Neural cell (in vitro differentiated cells): Measurements from ENCODE around the gene GRK7. TPM values are rescaled to one million over a fixed set of nuclear protein-coding genes. Genes with fewer than 3 reads are reported as not detected.

Experiments
- H2AFZ ChIP-seq: fragments of 200-600, 300-800 bp; sonication (generic), shearing (Covaris generic); 2 replicates; pipeline ENCODE4 v1.6.0; 2014; ENCODE audit warnings: low read depth, mild to moderate bottlenecking, antibody characterized with exemption, low read length, moderate library complexity
- H3F3A ChIP-seq: fragments of 200-600 bp; shearing (Covaris generic); 2 replicates; pipeline ENCODE4 v1.6.1; 2016; ENCODE audit warnings: mild to moderate bottlenecking, moderate library complexity, mixed read lengths, antibody characterized with exemption, low read length; ENCODE audit not compliant: insufficient read depth, poor library complexity, severe bottlenecking
- H3K27ac ChIP-seq: fragments of 200-600, 300-800 bp; sonication (generic), shearing (Covaris generic); 2 replicates; pipeline ENCODE4 v1.5.1; 2014; ENCODE audit warnings: mild to moderate bottlenecking, low read length, moderate library complexity
- H3K27me3 ChIP-seq: fragments of 300-800, 200-600 bp; sonication (generic), shearing (Covaris generic); 2 replicates; pipeline ENCODE4 v1.6.0; 2014; ENCODE audit warnings: mild to moderate bottlenecking, low read depth, low read length, moderate library complexity; ENCODE audit not compliant: insufficient read depth
- H3K36me3 ChIP-seq: fragments of 300-800, 200-600 bp; sonication (generic), shearing (Covaris generic); 2 replicates; pipeline ENCODE4 v1.5.1; 2014; ENCODE audit warnings: mild to moderate bottlenecking, antibody characterized with exemption, low read length, moderate library complexity; ENCODE audit not compliant: insufficient read depth
- H3K4me2 ChIP-seq: fragments of 300-800, 200-600 bp; sonication (generic), shearing (Covaris generic); 2 replicates; pipeline ENCODE4 v1.6.0; 2014; ENCODE audit warnings: mild to moderate bottlenecking, low read length
- H3K4me3 ChIP-seq: fragments of 300-800, 200-600 bp; sonication (generic), shearing (Covaris generic); 2 replicates; pipeline ENCODE4 v1.5.1; 2014; ENCODE audit warnings: mild to moderate bottlenecking, low read length, moderate library complexity
- H3K79me2 ChIP-seq: fragments of 200-600 bp; shearing (Covaris generic); replicated peaks from 2 replicates; pipeline ENCODE4 v1.6.0; 2014; ENCODE audit warnings: mild to moderate bottlenecking, low read length, moderate library complexity; ENCODE audit not compliant: insufficient read depth
- H3K9ac ChIP-seq: fragments of 300-800, 200-600 bp; sonication (generic), shearing (Covaris generic); 2 replicates; pipeline ENCODE4 v1.6.1; 2016; ENCODE audit warnings: mild to moderate bottlenecking, low read length, mixed read lengths
- H3K9me2 ChIP-seq: fragments of 200-600 bp; shearing (Covaris generic); 2 replicates; pipeline ENCODE4 v1.6.1; 2016; ENCODE audit warnings: mild to moderate bottlenecking, low read length, mixed read lengths; ENCODE audit not compliant: insufficient read depth
- H3K9me3 ChIP-seq: fragments of 200-600, 300-800 bp; sonication (generic), shearing (Covaris generic); 2 replicates; pipeline ENCODE4 v1.6.1; 2016; ENCODE audit warnings: mild to moderate bottlenecking, mixed run types, low read length, moderate library complexity, mixed read lengths
- H4K20me1 ChIP-seq: fragments of 200-600 bp; shearing (Covaris generic); 2 replicates; pipeline ENCODE4 v1.6.1; 2016; ENCODE audit warnings: mild to moderate bottlenecking, mixed run types; ENCODE audit not compliant: insufficient read depth
- CTCF ChIP-seq: fragments of 450-650 bp; IDR thresholded peaks from 2 replicates; pipeline ENCODE4 v1.5.1; 2014; ENCODE audit warnings: antibody characterized with exemption, mild to moderate bottlenecking, moderate library complexity; ENCODE audit not compliant: poor library complexity, severe bottlenecking
- EP300 ChIP-seq: fragments of 450-650 bp; conservative IDR thresholded peaks from 2 replicates; pipeline ENCODE4 v1.6.1; 2014; ENCODE audit warnings: antibody characterized with exemption, mild to moderate bottlenecking, moderate library complexity; ENCODE audit not compliant: poor library complexity, severe bottlenecking
- EZH2 ChIP-seq: fragments of 200-600, 300-800 bp; shearing (Covaris generic), sonication (generic); IDR thresholded peaks from 2 replicates; pipeline ENCODE4 v1.6.1; 2014; ENCODE audit warnings: antibody characterized with exemption, low read length, borderline replicate concordance, mild to moderate bottlenecking; ENCODE audit not compliant: insufficient read depth, poor library complexity, severe bottlenecking
- MXI1 ChIP-seq: fragments of 450-650 bp; conservative IDR thresholded peaks from 2 replicates; pipeline ENCODE4 v1.6.1; 2014; ENCODE audit warnings: antibody characterized with exemption, mild to moderate bottlenecking; ENCODE audit not compliant: poor library complexity, severe bottlenecking
- POLR2AphosphoS5 ChIP-seq: IDR thresholded peaks from 2 replicates; pipeline ENCODE4 v1.6.1; 2012
- RAD21 ChIP-seq: fragments of 450-650 bp; conservative IDR thresholded peaks from 2 replicates; pipeline ENCODE4 v1.6.1; 2014; ENCODE audit warnings: antibody characterized with exemption, mild to moderate bottlenecking, moderate library complexity
- SMC3 ChIP-seq: fragments of 450-650 bp; conservative IDR thresholded peaks from 2 replicates; pipeline ENCODE4 v1.6.1; 2014; ENCODE audit warnings: antibody characterized with exemption, mild to moderate bottlenecking, moderate library complexity; ENCODE audit not compliant: poor library complexity
- TAF1 ChIP-seq: IDR thresholded peaks from 2 replicates; pipeline ENCODE4 v1.6.1; 2012; ENCODE audit warnings: low read depth
- polyA plus RNA-seq: library from polyadenylated mRNA; depleted of rRNA; stranded (reverse); fragments of >200 nt; gene quantifications from 2 replicates; pipeline ENCODE4 v1.2.3, GENCODE V29; 2014
- TF ChIP-seq, protein P1 (sequence below): IDR thresholded peaks from 2 replicates; pipeline ENCODE4 v1.6.1; 2012; ENCODE audit warnings: borderline replicate concordance

The GRK7 gene
- polyA plus RNA-seq, 1 donor from 2014 or later: not detected

- no peak overlapping the region for H3K27ac ChIP-seq
- no peaks in the 10 kb centered on the region for H3K36me3 ChIP-seq
- H3K9me2 ChIP-seq: no peaks in the 10 kb centered on the region
- no peaks in the 10 kb centered on the region for H4K20me1 ChIP-seq
- no peak overlapping the region for H3K4me3 ChIP-seq
- no peak overlapping the region for H2AFZ ChIP-seq
- TF ChIP-seq CTCF (no peak), RAD21 (no peak), POLR2AphosphoS5 (no peak), EZH2 (no peak), MXI1 (no peak), EP300 (no peak), SMC3 (no peak), TAF1 (no peak)
- TF ChIP-seq, protein P1, sequence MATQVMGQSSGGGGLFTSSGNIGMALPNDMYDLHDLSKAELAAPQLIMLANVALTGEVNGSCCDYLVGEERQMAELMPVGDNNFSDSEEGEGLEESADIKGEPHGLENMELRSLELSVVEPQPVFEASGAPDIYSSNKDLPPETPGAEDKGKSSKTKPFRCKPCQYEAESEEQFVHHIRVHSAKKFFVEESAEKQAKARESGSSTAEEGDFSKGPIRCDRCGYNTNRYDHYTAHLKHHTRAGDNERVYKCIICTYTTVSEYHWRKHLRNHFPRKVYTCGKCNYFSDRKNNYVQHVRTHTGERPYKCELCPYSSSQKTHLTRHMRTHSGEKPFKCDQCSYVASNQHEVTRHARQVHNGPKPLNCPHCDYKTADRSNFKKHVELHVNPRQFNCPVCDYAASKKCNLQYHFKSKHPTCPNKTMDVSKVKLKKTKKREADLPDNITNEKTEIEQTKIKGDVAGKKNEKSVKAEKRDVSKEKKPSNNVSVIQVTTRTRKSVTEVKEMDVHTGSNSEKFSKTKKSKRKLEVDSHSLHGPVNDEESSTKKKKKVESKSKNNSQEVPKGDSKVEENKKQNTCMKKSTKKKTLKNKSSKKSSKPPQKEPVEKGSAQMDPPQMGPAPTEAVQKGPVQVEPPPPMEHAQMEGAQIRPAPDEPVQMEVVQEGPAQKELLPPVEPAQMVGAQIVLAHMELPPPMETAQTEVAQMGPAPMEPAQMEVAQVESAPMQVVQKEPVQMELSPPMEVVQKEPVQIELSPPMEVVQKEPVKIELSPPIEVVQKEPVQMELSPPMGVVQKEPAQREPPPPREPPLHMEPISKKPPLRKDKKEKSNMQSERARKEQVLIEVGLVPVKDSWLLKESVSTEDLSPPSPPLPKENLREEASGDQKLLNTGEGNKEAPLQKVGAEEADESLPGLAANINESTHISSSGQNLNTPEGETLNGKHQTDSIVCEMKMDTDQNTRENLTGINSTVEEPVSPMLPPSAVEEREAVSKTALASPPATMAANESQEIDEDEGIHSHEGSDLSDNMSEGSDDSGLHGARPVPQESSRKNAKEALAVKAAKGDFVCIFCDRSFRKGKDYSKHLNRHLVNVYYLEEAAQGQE: no peak
- H3K79me2 ChIP-seq: no peaks in the 10 kb centered on the region
- no peak overlapping the region for H3K9ac ChIP-seq
- H3K4me2 ChIP-seq: no peak overlapping the region
- H3K27me3 ChIP-seq: no peaks in the 10 kb centered on the region
- H3K9me3 ChIP-seq: no peaks in the 10 kb centered on the region
- H3F3A ChIP-seq: no peaks in the 10 kb centered on the region
Observed at GRCh38 chr3:141773676-141774075, 10.5 kb downstream of the GRK7 start.

DNA sequence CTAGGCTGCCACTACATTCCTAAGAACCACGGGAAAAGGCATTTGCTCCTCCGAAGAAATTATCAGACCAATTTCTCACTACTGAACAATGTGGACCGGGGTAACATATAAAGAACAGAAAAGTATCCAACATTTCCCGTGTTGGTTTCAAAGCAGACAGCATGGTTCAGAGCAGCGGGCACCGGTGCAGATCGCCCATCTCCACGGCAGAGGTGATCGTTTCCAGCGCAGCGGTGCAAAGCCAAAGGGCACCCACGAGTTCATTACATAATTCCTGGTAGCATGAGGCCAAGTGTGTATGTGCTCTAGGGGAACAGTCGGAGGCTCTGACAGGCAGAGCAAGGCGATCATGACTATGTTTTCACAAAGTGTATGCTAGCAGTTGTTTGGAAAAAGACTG is 13.2 kb downstream of the GRK7 start:
- Histone ChIP-seq H3K9me3 (no peaks in the 10 kb centered on the region), H3K9ac (no peak overlapping the region), H3K4me3 (no peak overlapping the region), H2AFZ (no peak overlapping the region), H4K20me1 (no peaks in the 10 kb centered on the region), H3K27me3 (no peaks in the 10 kb centered on the region), H3K36me3 (no peaks in the 10 kb centered on the region), H3K4me2 (no peak overlapping the region), H3K79me2 (no peaks in the 10 kb centered on the region), H3F3A (no peaks in the 10 kb centered on the region), H3K27ac (no peak overlapping the region), H3K9me2 (no peaks in the 10 kb centered on the region)
- TF ChIP-seq EZH2: no peak

DNA sequence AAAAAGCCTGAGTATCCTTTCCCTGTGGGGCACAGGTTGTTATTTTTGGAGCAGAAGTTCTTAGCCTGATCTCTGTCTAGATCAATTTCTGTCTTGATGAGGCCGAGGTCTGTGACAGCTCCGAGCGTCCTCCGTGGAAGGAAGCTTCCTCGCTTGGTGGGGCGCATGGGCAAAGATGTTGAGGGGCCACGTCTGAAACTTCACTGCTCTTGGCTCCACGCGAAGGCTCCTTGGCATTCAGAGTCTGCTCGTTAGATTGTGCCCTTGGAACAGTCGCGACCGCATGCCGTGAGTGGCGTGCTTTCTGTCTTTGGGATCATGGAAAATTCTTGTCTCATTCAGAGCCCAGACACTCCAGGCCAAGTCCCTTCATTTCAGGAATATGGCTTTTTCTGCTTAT is 13.7 kb downstream of the GRK7 start:
- no peaks in the 10 kb centered on the region for H3K9me3 ChIP-seq
- no peaks in the 10 kb centered on the region for H3K36me3 ChIP-seq
- H3K27ac ChIP-seq: no peak overlapping the region
- H4K20me1 ChIP-seq: no peaks in the 10 kb centered on the region
- TF ChIP-seq SMC3: no peak
- no peak for TF ChIP-seq RAD21
- no peak for TF ChIP-seq EZH2
- no peak for TF ChIP-seq TAF1
- TF ChIP-seq, protein P1: no peak
- TF ChIP-seq CTCF: no peak
- no peak for TF ChIP-seq POLR2AphosphoS5
- no peak for TF ChIP-seq MXI1
- no peak for TF ChIP-seq EP300
- H2AFZ ChIP-seq: no peak overlapping the region
- no peak overlapping the region for H3K4me3 ChIP-seq
- no peaks in the 10 kb centered on the region for H3F3A ChIP-seq
- H3K9ac ChIP-seq: no peak overlapping the region
- H3K9me2 ChIP-seq: no peaks in the 10 kb centered on the region
- no peaks in the 10 kb centered on the region for H3K27me3 ChIP-seq
- no peak overlapping the region for H3K4me2 ChIP-seq
- H3K79me2 ChIP-seq: no peaks in the 10 kb centered on the region
